Stimulated activated CD4-positive, alpha-beta T cell treated with anti-CD3 and anti-CD28 coated beads, TNF-alpha, amount 100 ng/mL, for 1 hour (primary cell): ENCODE data around the gene DCAF7.
A peak's percentile ranks its signal among the peaks of the same experiment; 100 is the strongest.

Experiments
- DNase-seq, 3 donors: peaks; one replicate each; pipeline ENCODE4 v3.0.0-alpha.2; 2020; ENCODE audit warnings: low read depth in 3 of 3, low spot score in 1 of 3

Gene DCAF7

GRCh38 chr17:63549946-63550816 lies at the start of gene DCAF7:
Gene DCAF7 (plus strand): TSS chr17:63550477. CDS start chr17:63550678, 201 bp downstream.
- peak; percentile 96 to 99 (median 99) for DNase-seq

- DNase-seq = no peak
Measured at GRCh38 chr17:63500543-63501390, 49.5 kb upstream of the DCAF7 start.

- no peak for DNase-seq
Measured at GRCh38 chr17:63503341-63503705, 47.0 kb upstream of the DCAF7 start.

- DNase-seq = no peak
Measured at GRCh38 chr17:63504261-63504660, 46.0 kb upstream of the DCAF7 start.

- no peak for DNase-seq
Measured at GRCh38 chr17:63505341-63505740, 44.9 kb upstream of the DCAF7 start.

- DNase-seq = no peak
Measured at GRCh38 chr17:63506627-63507026, 43.6 kb upstream of the DCAF7 start.

GRCh38 chr17:63511331-63511730 lies 38.9 kb upstream of the DCAF7 start:
- DNase-seq = no peak

- no peak for DNase-seq
Measured at GRCh38 chr17:63512388-63512787, 37.9 kb upstream of the DCAF7 start.

GRCh38 chr17:63512896-63513644 lies 37.2 kb upstream of the DCAF7 start:
- DNase-seq = no peak

- DNase-seq = no peak
Measured at GRCh38 chr17:63514477-63514876, 35.8 kb upstream of the DCAF7 start.

- DNase-seq = no peak
Measured at GRCh38 chr17:63514974-63515373, 35.3 kb upstream of the DCAF7 start.

GRCh38 chr17:63515426-63515825 lies 34.9 kb upstream of the DCAF7 start:
- no peak for DNase-seq

GRCh38 chr17:63516910-63517824 lies 33.1 kb upstream of the DCAF7 start:
- no peak for DNase-seq

GRCh38 chr17:63517825-63518534 lies 32.3 kb upstream of the DCAF7 start:
- no peak for DNase-seq

GRCh38 chr17:63519116-63519881 lies 31.0 kb upstream of the DCAF7 start:
- DNase-seq = no peak

- no peak for DNase-seq
Measured at GRCh38 chr17:63519972-63520882, 30.1 kb upstream of the DCAF7 start.

GRCh38 chr17:63523253-63523855 lies 26.9 kb upstream of the DCAF7 start, which contains the start of gene KCNH6:
Gene KCNH6 (plus strand): TSS chr17:63523358. CDS start chr17:63523414, 56 bp downstream.
- DNase-seq = no peak
